Kidney (tissue), 14 donors: ENCODE measurements around the gene ERC2. TPM values are rescaled to one million over a fixed set of nuclear protein-coding genes. Genes with fewer than 3 reads are reported as not detected.

ENCODE experiments used
- DNase-seq, 5 donors: peaks; one replicate each; pipeline ENCODE4 v3.0.0-alpha.2; 2013 to 2020
- FAIRE-seq: peaks from 2 replicates; lab custom pipeline; 2012; peaks lifted over from hg19 to GRCh38; lab: Jason Lieb, UNC
- H3K27ac ChIP-seq, 2 donors: one replicate each; pipeline ENCODE4 v1.7.0; 2013; ENCODE audit warnings: low read depth in 2 of 2, low read length in 2 of 2, inconsistent platforms in 1 of 2
- H3K27me3 ChIP-seq: one replicate; pipeline ENCODE4 v1.7.1; 2013; ENCODE audit warnings: low read length, inconsistent platforms; ENCODE audit not compliant: control insufficient read depth, insufficient read depth
- H3K36me3 ChIP-seq, 3 donors: one replicate each; pipeline versions ENCODE4 v1.7.0 to v1.7.1; 2013; ENCODE audit warnings: low read length in 3 of 3, control low read depth in 1 of 3, inconsistent platforms in 1 of 3; ENCODE audit not compliant: insufficient read depth in 3 of 3, control insufficient read depth in 2 of 3
- H3K4me1 ChIP-seq, 3 donors: one replicate each; pipeline versions ENCODE4 v1.7.0 to v1.7.1; 2013; ENCODE audit warnings: low read length in 3 of 3, inconsistent platforms in 1 of 3, low read depth in 1 of 3; ENCODE audit not compliant: control insufficient read depth in 2 of 3, insufficient read depth in 2 of 3
- H3K4me3 ChIP-seq, 3 donors: one replicate each; pipeline versions ENCODE4 v1.7.0 to v1.8.1; 2013; ENCODE audit warnings: low read length in 3 of 3, control low read depth in 1 of 3, inconsistent platforms in 1 of 3
- H3K9ac ChIP-seq, 3 donors: one replicate each; pipeline versions ENCODE4 v1.7.0 to v1.7.1; 2013; ENCODE audit warnings: low read length in 3 of 3, control low read depth in 1 of 3, inconsistent platforms in 1 of 3
- H3K9me3 ChIP-seq, 3 donors: one replicate each; pipeline versions ENCODE4 v1.7.0 to v1.7.1; 2013; ENCODE audit warnings: low read length in 3 of 3, control low read depth in 1 of 3, inconsistent platforms in 1 of 3; ENCODE audit not compliant: control insufficient read depth in 2 of 3, insufficient read depth in 1 of 3
- intact Hi-C: fragments of 100-400 bp; cut with DNase I; formaldehyde crosslinking; loops from one replicate; pipeline ENCODE4 v1.11.1; 2022
- polyA plus RNA-seq: library from polyadenylated mRNA; stranded (reverse); fragments of 350-450 nt; fragmentation: Illumina TruSeq; extraction: RNeasy Lipid Tissue Mini Kit (QIAGEN cat#74804); gene quantifications from one replicate; pipeline ENCODE4 v1.2.3, GENCODE V29; 2014; ENCODE audit warnings: low read depth, low replicate concordance; ENCODE audit not compliant: insufficient read depth
- total RNA-seq: library from RNA; stranded (reverse); fragmentation: NEBNext Ultra II Directional; extraction: Animal tissue kit (Norgen Biotek cat#: 25700); gene quantifications from one replicate; pipeline ENCODE4 v1.2.1, GENCODE V29; 2021
- TF ChIP-seq, protein P1 (sequence below): IDR thresholded peaks from 3 replicates; pipeline ENCODE4 v1.5.1; 2012; ENCODE audit warnings: mild to moderate bottlenecking, moderate library complexity, borderline replicate concordance; ENCODE audit not compliant: insufficient read depth; ENCODE audit errors: extremely low read depth
- donor health status: control.
- donor health status: control.
- donor health status: control.
- donor health status: control.
- donor health status: control.
- donor health status: DM: yes; HTN: yes; CAD: no.
- donor health status: Normal renal cell carcinoma (clear cell type).

Gene ERC2
- total and polyA plus RNA-seq, 2 donors from 2014 or later = 0.92 to 3.8 TPM

- TF ChIP-seq, protein P1, sequence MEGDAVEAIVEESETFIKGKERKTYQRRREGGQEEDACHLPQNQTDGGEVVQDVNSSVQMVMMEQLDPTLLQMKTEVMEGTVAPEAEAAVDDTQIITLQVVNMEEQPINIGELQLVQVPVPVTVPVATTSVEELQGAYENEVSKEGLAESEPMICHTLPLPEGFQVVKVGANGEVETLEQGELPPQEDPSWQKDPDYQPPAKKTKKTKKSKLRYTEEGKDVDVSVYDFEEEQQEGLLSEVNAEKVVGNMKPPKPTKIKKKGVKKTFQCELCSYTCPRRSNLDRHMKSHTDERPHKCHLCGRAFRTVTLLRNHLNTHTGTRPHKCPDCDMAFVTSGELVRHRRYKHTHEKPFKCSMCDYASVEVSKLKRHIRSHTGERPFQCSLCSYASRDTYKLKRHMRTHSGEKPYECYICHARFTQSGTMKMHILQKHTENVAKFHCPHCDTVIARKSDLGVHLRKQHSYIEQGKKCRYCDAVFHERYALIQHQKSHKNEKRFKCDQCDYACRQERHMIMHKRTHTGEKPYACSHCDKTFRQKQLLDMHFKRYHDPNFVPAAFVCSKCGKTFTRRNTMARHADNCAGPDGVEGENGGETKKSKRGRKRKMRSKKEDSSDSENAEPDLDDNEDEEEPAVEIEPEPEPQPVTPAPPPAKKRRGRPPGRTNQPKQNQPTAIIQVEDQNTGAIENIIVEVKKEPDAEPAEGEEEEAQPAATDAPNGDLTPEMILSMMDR = no peak
- Histone ChIP-seq H3K9ac (no peak overlapping the region), H3K4me3 (no peak overlapping the region), H3K27me3 (no peaks in the 10 kb centered on the region), H3K9me3 (no peaks in the 10 kb centered on the region), H3K4me1 (no peaks in the 10 kb centered on the region), H3K27ac (no peak overlapping the region), H3K36me3 (no peaks in the 10 kb centered on the region)
- DNase-seq (no peak), FAIRE-seq (no peak)
- intact Hi-C loops = no loop called here
Measured at GRCh38 chr3:56294286-56294685, 174.0 kb downstream of the ERC2 start.

DNA sequence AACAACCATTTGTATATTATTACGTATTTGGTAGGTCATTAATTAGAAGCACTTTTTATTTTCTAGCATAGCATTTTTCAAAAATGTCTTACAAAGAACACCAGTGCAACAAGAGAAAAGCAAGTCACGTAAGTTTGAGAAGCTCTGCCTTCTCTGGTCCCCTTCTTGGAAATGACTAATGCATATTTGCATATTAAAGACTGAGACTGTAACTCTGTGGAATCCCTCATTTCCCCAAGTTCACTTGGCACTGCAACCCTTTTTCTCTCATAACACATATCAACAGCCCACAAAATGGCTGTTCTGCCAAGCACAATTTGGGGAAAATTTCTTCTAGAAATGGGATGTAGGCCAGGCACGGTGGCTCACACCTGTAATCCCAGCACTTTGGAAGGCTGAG, 176.3 kb downstream of the ERC2 start:
- no peaks in the 10 kb centered on the region for H3K9me3 ChIP-seq
- no peak overlapping the region for H3K9ac ChIP-seq
- no peak overlapping the region for H3K27ac ChIP-seq
- H3K27me3 ChIP-seq = no peaks in the 10 kb centered on the region
- H3K36me3 ChIP-seq = no peaks in the 10 kb centered on the region
- TF ChIP-seq, protein P1 = no peak
- FAIRE-seq = no peak
- DNase-seq = no peak
- H3K4me3 ChIP-seq = no peak overlapping the region
- H3K4me1 ChIP-seq = no peaks in the 10 kb centered on the region
- intact Hi-C loops = no loop called here

DNA sequence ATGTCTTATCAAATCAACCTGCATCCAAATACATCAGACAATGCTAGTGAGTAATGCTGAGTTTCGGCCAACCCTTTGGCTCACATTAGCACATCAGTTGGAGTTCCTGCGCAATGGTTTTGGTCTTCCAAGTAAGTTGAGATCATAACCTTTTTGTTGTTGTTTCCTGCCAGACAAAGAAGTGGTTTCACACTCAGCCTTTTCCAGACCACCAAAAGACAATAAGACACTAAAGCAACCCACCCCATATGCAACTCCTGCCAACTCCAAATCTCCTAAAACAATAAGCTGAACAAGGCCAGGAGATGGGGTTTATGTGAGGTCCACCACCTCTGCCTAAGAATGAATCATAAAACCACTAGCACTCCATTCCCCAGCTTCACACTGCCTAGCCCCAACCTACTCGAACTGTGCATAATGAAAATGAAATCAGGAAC, 177.0 kb downstream of the ERC2 start:
- intact Hi-C loops = no loop called here
- H3K27me3 ChIP-seq = no peaks in the 10 kb centered on the region
- no peak overlapping the region for H3K4me3 ChIP-seq
- no peaks in the 10 kb centered on the region for H3K9me3 ChIP-seq
- no peaks in the 10 kb centered on the region for H3K36me3 ChIP-seq
- no peak for FAIRE-seq
- no peak for DNase-seq
- no peaks in the 10 kb centered on the region for H3K4me1 ChIP-seq
- no peak overlapping the region for H3K9ac ChIP-seq
- H3K27ac ChIP-seq = no peak overlapping the region
- TF ChIP-seq, protein P1 = no peak

- Histone ChIP-seq H3K27ac (no peak overlapping the region), H3K4me1 (no peaks in the 10 kb centered on the region), H3K36me3 (no peaks in the 10 kb centered on the region), H3K9me3 (no peaks in the 10 kb centered on the region), H3K9ac (no peak overlapping the region), H3K27me3 (no peaks in the 10 kb centered on the region), H3K4me3 (no peak overlapping the region)
- DNase-seq = no peak
- no peak for FAIRE-seq
- TF ChIP-seq, protein P1 = no peak
- intact Hi-C loops = no loop called here
Measured at GRCh38 chr3:56290374-56290773, 177.9 kb downstream of the ERC2 start.
